ENCODE measurements around the gene WDR64.

WDR64 gene

GRCh38 chr1:241631674-241632073 lies 20.4 kb upstream of the WDR64 start:
- no peak for DNase-seq (ENCODE audit: low read depth)

- no peak for DNase-seq (ENCODE audit: low read depth)
Observed at GRCh38 chr1:241632987-241633386, 19.1 kb upstream of the WDR64 start.

GRCh38 chr1:241635556-241636152 lies 16.4 kb upstream of the WDR64 start:
- no peak for DNase-seq (ENCODE audit: low read depth)

DNA sequence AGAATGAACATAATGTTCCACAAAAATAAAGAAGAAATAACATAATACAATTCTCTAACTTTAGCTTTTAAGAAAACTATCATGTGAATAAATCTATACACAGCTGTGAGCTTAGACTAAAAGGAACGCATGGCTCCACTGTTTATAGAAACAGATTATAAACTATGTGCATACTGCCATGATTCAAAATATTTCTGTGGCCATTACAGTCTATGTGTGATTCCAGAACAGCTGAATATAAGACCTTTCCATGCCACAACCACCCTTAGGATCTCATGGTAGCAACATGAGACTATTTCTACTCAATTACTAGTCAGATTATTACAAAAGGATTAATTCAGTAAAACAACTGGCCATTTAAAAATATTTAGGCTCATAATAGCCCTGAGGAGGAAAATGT lies 15.8 kb upstream of the WDR64 start:
- DNase-seq (ENCODE audit: low read depth), result no peak

DNA sequence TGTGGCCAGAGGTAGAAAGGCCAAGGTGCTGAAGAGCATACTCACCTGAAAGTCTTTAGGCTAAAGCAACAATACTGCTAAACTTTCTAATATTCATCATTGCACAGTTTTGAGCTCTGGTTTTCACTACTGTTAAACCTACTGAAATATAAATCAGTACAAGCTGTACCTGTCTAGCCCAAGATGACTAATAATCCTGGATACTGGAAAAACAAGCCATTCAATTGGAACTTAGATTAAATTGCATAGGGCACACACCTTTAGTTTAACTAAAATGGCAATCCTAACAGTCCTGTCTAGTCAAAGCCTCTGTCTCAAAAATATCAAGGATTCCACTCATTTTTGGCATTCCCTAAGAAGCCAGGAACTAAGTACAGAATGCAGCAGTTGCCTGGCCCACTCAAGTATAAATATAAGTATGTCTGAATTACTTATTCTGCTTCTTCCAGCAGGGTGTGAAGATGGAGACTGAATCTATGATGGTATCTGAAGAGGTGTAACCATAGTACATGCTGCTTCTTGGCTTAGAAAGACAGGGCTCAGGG lies 15.0 kb upstream of the WDR64 start:
- DNase-seq (ENCODE audit: low read depth), result no peak

DNA sequence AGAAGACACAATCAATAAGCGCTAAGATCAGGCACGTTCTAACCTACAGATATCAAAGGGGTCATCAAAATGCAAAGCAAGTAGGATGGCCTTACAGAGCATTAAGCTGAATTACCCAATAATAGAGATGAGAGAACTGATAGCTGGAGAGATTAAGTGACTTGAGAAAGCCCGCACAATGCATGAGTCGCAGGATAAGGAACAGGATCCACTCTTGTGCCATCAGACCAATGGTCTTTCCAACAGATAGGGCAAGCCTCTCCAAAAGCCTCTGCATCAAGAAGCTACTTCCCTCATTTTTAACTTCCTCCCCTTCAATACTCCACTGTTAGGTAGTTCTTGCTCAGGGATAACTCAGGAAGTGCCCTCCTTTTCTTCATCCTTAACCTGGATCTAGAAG lies 14.5 kb upstream of the WDR64 start:
- no peak for DNase-seq (ENCODE audit: low read depth)

GRCh38 chr1:241638099-241638682 lies 13.9 kb upstream of the WDR64 start:
- no peak for DNase-seq (ENCODE audit: low read depth)

GRCh38 chr1:241638909-241639622 lies 13.0 kb upstream of the WDR64 start:
- no peak for DNase-seq (ENCODE audit: low read depth)

- peak; percentile 12 for DNase-seq (ENCODE audit: low read depth)
Observed at GRCh38 chr1:241639623-241640148, 12.4 kb upstream of the WDR64 start.

DNA sequence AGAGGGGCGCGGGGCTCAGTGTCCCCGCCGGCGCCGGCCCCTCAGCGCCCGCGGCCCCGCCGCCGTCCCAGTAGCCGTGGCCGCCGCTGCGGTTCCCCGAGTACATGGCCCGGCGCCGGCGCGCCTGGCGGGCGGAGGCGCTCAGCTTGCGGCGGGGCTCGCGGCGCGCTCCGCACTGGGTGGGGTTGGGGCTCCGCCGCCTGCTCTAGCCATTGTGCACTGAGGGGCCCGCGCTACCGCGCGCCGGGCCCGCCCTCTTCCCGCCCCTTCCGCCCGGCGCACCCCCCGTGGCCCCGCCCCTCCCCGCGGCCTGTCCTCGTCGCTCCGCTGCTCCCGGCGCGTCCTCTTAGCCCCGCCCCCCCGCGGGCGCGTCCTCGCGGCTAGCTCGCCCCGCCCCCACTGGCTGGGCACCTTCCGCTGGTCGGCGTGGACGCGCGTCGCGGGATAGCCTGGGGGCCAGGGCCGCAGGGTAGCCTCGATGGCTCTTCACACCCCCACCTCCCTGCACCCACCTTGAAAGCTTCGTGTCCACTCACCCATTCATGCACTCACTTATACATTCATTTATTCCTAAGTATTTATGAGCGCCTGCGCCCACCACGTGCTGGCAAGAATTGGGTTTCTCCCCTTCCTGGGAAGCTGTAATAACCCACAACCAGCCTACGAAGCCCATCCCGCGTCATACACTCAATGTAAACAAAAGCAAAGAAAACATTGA lies 11.8 kb upstream of the WDR64 start, which contains the start of the genes CHML and OPN3:
Gene CHML, minus strand, starts transcription at position 221 of the 718 bp plus-strand sequence. CDS start 4,603 bp downstream, outside the sequence.
Gene OPN3, minus strand, starts transcription at position 221 of the 718 bp plus-strand sequence. Its CDS starts 115 bp downstream, at position 106.
- peak; percentile 88 for DNase-seq (ENCODE audit: low read depth)

GRCh38 chr1:241640867-241641622 lies 11.0 kb upstream of the WDR64 start:
- DNase-seq (ENCODE audit: low read depth), result no peak

- DNase-seq (ENCODE audit: low read depth), result no peak
Observed at GRCh38 chr1:241641773-241642592, 10.1 kb upstream of the WDR64 start.

DNA sequence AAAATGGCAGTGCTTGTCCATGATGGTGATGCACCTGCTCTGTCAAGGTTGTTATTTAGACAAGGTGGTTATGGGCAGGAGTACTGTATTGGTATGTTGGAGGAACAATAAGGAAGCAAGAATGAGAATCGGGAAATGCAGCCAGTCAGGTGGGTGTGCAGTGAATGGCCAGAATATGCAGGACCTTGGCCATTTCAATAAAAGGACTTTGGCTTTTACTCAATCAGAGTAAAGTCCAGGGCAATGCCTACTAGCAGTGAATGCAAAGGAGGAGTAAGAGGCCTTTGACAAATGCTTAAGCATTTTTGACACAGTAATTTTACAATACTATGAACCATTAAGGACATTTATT lies 9.5 kb upstream of the WDR64 start:
- DNase-seq (ENCODE audit: low read depth), result no peak

GRCh38 chr1:241644259-241644658 lies 7.8 kb upstream of the WDR64 start:
- no peak for DNase-seq (ENCODE audit: low read depth)

DNA sequence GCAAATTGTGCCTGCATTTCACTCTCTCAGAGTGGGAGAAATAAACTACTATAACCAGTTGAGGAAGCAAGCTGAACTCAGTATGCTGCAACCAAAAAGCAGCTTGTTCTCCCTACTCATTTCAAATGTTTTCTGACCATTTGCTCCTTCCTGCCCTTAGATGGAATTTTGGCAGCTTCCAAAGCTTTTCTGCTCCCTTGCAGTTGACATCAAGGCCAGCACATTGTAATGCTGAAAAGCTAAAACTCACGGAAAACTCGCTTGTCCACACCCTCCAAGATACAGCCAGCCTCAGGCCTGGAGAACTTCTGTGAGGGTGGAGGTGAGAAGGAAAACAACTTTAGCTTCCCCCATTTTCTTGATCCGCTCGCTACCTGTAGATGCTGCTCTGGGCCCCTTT lies 6.9 kb upstream of the WDR64 start:
- DNase-seq (ENCODE audit: low read depth), result no peak

DNA sequence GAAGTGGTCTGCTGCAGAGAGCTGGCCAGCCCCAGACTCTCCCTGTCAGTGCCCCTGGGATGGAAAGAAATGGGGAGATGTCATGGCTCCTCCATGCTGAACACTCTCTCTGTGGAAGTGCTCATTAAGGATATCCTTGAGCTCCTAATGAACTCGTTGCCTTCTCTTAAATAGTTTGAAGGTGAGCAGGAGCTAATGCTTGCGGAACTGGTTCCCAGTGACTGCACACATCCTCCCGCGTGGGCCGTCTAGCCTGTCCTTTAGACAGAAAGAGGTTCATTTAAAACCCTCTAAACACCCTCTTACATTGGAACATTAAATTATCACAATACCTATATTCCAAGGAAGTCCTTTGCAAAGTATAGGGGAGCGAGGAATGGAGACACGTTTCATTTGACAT lies 5.9 kb upstream of the WDR64 start:
- no peak for DNase-seq (ENCODE audit: low read depth)

GRCh38 chr1:241647658-241648057 lies 4.4 kb upstream of the WDR64 start:
- no peak for DNase-seq (ENCODE audit: low read depth)

DNA sequence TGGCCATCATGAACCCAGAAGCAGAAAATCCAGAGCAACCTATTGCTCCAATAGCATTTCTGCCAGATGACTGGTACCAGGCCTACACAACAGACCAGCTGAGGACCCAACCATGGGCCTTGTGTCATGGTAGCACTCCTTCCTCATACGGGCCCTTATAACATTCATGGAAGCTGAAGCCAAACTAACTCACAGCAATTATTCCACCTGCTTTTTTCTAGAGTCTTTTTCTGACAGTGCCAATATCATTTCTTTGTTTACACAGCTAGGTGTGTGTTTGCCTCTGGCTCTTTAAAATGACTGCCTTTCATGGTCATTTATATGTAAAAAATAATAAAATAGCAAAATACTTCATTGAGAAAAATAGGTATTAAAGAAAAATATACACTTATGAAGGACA lies 3.9 kb upstream of the WDR64 start:
- no peak for DNase-seq (ENCODE audit: low read depth)

- no peak for DNase-seq (ENCODE audit: low read depth)
Observed at GRCh38 chr1:241654019-241654418, 1.9 kb downstream of the WDR64 start.

- DNase-seq (ENCODE audit: low read depth), result no peak
Observed at GRCh38 chr1:241654641-241655040, 2.6 kb downstream of the WDR64 start.

All from stimulated activated CD8-positive, alpha-beta memory T cell treated with anti-CD3 and anti-CD28 coated beads, Interleukin-12 subunit alpha, Interleukin-12 subunit beta, amount 100 ng/mL, for 4 hours (primary cell).